Body of pancreas (tissue), 4 donors: ENCODE measurements around the gene ELOVL6. TPM values are rescaled to one million over a fixed set of nuclear protein-coding genes. Genes with fewer than 3 reads are reported as not detected.

Experiments used
- ATAC-seq: fragments of 150-250 bp; one replicate; pipeline ENCODE4 v1.9.1; 2016
- DNase-seq, 4 donors: peaks; one replicate each; pipeline ENCODE4 v3.0.0-alpha.2; 2019
- H3K27ac ChIP-seq, 4 donors: fragments of 200-600 bp; sonication (generic); 1 replicate in 3 of 4; 2 replicates in 1 of 4; pipeline versions ENCODE4 v1.5.1 to v1.6.1; 2016 to 2019; ENCODE audit warnings: mild to moderate bottlenecking in 1 of 4, mixed read lengths in 1 of 4, moderate library complexity in 1 of 4
- H3K27me3 ChIP-seq, 2 donors: fragments of 200-600 bp; sonication (generic); one replicate each; pipeline ENCODE4 v1.6.0; 2016; ENCODE audit warnings: mild to moderate bottlenecking in 1 of 2
- H3K36me3 ChIP-seq, 2 donors: fragments of 200-600 bp; sonication (generic); replicated peaks in 1 of 2; 2 replicates each; pipeline ENCODE4 v1.5.1; 2016; ENCODE audit warnings: low read depth in 2 of 2; ENCODE audit not compliant: insufficient read depth in 1 of 2
- H3K4me1 ChIP-seq: fragments of 200-600 bp; sonication (generic); one replicate; pipeline ENCODE4 v1.6.0; 2016
- H3K4me3 ChIP-seq, 2 donors: fragments of 200-600 bp; sonication (generic); 1 replicate in 1 of 2; 2 replicates in 1 of 2; pipeline ENCODE4 v1.5.1; 2016 to 2019
- H3K9me3 ChIP-seq, 3 donors: fragments of 200-600 bp; sonication (generic); 1 replicate in 2 of 3; 2 replicates in 1 of 3; pipeline ENCODE4 v1.5.1; 2016
- CTCF ChIP-seq, 7 experiments: fragments of 450-650 bp in 4 of 7; fragments of 200-600 bp in 3 of 7; sonication (generic) in 3 of 7; IDR thresholded peaks; one replicate each; pipeline ENCODE4 v1.5.1; 2016 to 2019; ENCODE audit warnings: antibody characterized with exemption in 7 of 7
- POLR2A ChIP-seq, 3 donors: fragments of 450-650 bp; IDR thresholded peaks; one replicate each; pipeline ENCODE4 v1.6.1; 2016; ENCODE audit warnings: antibody characterized with exemption in 3 of 3, mild to moderate bottlenecking in 2 of 3
- WGBS, 2 donors: methylation state at CpG; one replicate each; pipeline ENCODE4 v1.1.5; 2017; 5-methylcytosine and 5-hydroxymethylcytosine counted together
- intact Hi-C: fragments of 100-400 bp; cut with DNase I; formaldehyde crosslinking; loops from one replicate; pipeline ENCODE4 v1.15.1; 2023
- total RNA-seq, 2 donors: library from RNA; depleted of rRNA; stranded (reverse); fragments of >200 nt; gene quantifications; one replicate each; pipeline ENCODE4 v1.1.0, GENCODE V29; 2016

Gene ELOVL6
- total RNA-seq, 2 donors from 2014 or later, result 0.78 to 0.99 TPM

- peak in 1 of 4 donors; percentile 12 for DNase-seq
- peaks cover 6% of the 10 kb centered on the region for H3K4me1 ChIP-seq
- WGBS, 2 donors, result 75 to 78% methylated on average over 3 of the region's 3 CpGs
- intact Hi-C loops, result no loop called here
- ATAC-seq, result peak; percentile 40
- H3K27ac ChIP-seq, result no peak overlapping the region
- H3K27me3 ChIP-seq, result no peaks in the 10 kb centered on the region
- H3K4me3 ChIP-seq, result no peak overlapping the region
- no peaks in the 10 kb centered on the region for H3K36me3 ChIP-seq
- no peaks in the 10 kb centered on the region for H3K9me3 ChIP-seq
- TF ChIP-seq CTCF (IDR thresholded peaks at IDR 0.05), result no peak
- TF ChIP-seq POLR2A (IDR thresholded peaks at IDR 0.05), result no peak
Measured at GRCh38 chr4:110059556-110060191, 138.7 kb downstream of the ELOVL6 start.

- DNase-seq, result no peak
- Histone ChIP-seq H3K27me3 (no peaks in the 10 kb centered on the region), H3K27ac (no peak overlapping the region), H3K36me3 (no peaks in the 10 kb centered on the region), H3K4me3 (no peak overlapping the region), H3K9me3 (no peaks in the 10 kb centered on the region), H3K4me1 (no peaks in the 10 kb centered on the region)
- 96 to 100% methylated on average over 1 of the region's 1 CpG for WGBS, 2 donors
- intact Hi-C loops, result no loop called here
- TF ChIP-seq CTCF (IDR thresholded peaks at IDR 0.05), result no peak
- no peak for TF ChIP-seq POLR2A (IDR thresholded peaks at IDR 0.05)
- ATAC-seq, result no peak
Measured at GRCh38 chr4:110058677-110059076, 139.7 kb downstream of the ELOVL6 start.

GRCh38 chr4:110055158-110055768, 143.2 kb downstream of the ELOVL6 start:
- ATAC-seq, result no peak
- WGBS, 2 donors, result 38 to 47% methylated on average over 3 of the region's 3 CpGs
- H3K36me3 ChIP-seq, result no peaks in the 10 kb centered on the region
- H3K4me3 ChIP-seq, result no peak overlapping the region
- TF ChIP-seq POLR2A (IDR thresholded peaks at IDR 0.05) (no peak), CTCF (IDR thresholded peaks at IDR 0.05) (no peak)
- H3K9me3 ChIP-seq, result no peaks in the 10 kb centered on the region
- no peak overlapping the region for H3K27ac ChIP-seq
- DNase-seq, result no peak
- no peaks in the 10 kb centered on the region for H3K4me1 ChIP-seq
- intact Hi-C loops, result no loop called here
- no peaks in the 10 kb centered on the region for H3K27me3 ChIP-seq

- TF ChIP-seq CTCF (IDR thresholded peaks at IDR 0.05), result peak; percentile 51 to 77 (median 67)
- TF ChIP-seq POLR2A (IDR thresholded peaks at IDR 0.05), result no peak
- no peaks in the 10 kb centered on the region for H3K27me3 ChIP-seq
- no peaks in the 10 kb centered on the region for H3K36me3 ChIP-seq
- DNase-seq (peak; percentile 44 to 61 (median 47)), ATAC-seq (no peak)
- no peak overlapping the region for H3K27ac ChIP-seq
- 37 to 38% methylated on average over 9 of the region's 9 CpGs for WGBS, 2 donors
- no peak overlapping the region for H3K4me3 ChIP-seq
- H3K4me1 ChIP-seq, result no peaks in the 10 kb centered on the region
- no peaks in the 10 kb centered on the region for H3K9me3 ChIP-seq
- intact Hi-C loops, result loop anchor here (2.0 kb wide), 1 partner anchor 159 kb away; no protein-coding TSS in a partner anchor
Measured at GRCh38 chr4:110049951-110050925, 148.2 kb downstream of the ELOVL6 start.
